PFSK-1 (cell line): ENCODE results near the gene ELAVL4.

Experiments
- SIN3A ChIP-seq: IDR thresholded peaks from 2 replicates; pipeline ENCODE4 v1.6.1; 2012; ENCODE audit warnings: mild to moderate bottlenecking, low read length, moderate library complexity, borderline replicate concordance; ENCODE audit not compliant: insufficient read depth
- TAF1 ChIP-seq: IDR thresholded peaks from 2 replicates; pipeline ENCODE4 v1.6.1; 2012; ENCODE audit warnings: low read length, control low read depth, borderline replicate concordance; ENCODE audit not compliant: insufficient read depth
- TF ChIP-seq, protein P1 (sequence below), 2 experiments: IDR thresholded peaks; 2 replicates each; pipeline versions ENCODE4 v1.6.1 to v1.8.0; 2011 to 2012; ENCODE audit warnings: low read depth in 2 of 2, low read length in 2 of 2, control low read depth in 1 of 2, inconsistent platforms in 1 of 2, mild to moderate bottlenecking in 1 of 2, moderate library complexity in 1 of 2; ENCODE audit not compliant: insufficient read depth in 1 of 2

DNA sequence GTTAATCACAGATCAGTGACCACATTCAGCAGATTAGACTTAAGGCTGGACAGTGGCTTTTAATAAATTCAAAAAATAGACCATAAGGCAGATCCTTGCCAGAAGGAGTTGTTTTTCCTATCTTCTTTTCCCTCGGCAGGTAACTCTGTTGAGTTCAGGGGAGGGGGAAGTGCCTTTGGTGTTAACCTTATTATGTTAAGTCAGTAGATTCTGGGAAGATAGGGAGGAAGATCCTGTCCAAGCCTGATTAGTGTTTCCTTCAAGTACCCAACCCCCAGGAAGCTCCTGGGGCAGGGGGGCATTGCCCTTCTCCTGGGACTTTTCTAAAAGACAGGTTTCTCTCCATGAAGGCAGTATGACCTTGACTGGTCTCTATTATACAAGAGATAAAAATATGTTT is 87.4 kb downstream of the ELAVL4 start:
- TF ChIP-seq, protein P1, sequence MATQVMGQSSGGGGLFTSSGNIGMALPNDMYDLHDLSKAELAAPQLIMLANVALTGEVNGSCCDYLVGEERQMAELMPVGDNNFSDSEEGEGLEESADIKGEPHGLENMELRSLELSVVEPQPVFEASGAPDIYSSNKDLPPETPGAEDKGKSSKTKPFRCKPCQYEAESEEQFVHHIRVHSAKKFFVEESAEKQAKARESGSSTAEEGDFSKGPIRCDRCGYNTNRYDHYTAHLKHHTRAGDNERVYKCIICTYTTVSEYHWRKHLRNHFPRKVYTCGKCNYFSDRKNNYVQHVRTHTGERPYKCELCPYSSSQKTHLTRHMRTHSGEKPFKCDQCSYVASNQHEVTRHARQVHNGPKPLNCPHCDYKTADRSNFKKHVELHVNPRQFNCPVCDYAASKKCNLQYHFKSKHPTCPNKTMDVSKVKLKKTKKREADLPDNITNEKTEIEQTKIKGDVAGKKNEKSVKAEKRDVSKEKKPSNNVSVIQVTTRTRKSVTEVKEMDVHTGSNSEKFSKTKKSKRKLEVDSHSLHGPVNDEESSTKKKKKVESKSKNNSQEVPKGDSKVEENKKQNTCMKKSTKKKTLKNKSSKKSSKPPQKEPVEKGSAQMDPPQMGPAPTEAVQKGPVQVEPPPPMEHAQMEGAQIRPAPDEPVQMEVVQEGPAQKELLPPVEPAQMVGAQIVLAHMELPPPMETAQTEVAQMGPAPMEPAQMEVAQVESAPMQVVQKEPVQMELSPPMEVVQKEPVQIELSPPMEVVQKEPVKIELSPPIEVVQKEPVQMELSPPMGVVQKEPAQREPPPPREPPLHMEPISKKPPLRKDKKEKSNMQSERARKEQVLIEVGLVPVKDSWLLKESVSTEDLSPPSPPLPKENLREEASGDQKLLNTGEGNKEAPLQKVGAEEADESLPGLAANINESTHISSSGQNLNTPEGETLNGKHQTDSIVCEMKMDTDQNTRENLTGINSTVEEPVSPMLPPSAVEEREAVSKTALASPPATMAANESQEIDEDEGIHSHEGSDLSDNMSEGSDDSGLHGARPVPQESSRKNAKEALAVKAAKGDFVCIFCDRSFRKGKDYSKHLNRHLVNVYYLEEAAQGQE (IDR thresholded peaks at IDR 0.05; ENCODE audit: insufficient read depth in 1 of 2, low read depth in 2 of 2, low read length in 2 of 2) = no peak
- TF ChIP-seq SIN3A = no peak
- TF ChIP-seq TAF1 = no peak
